Brain microvascular endothelial cell (primary cell): ENCODE data around the gene NRXN2.

ENCODE experiments used
- DNase-seq: peaks from one replicate; pipeline ENCODE4 v3.0.0-alpha.2; 2020
- H3K27ac ChIP-seq: fragments of 250-450 bp; sonication (Bioruptor Pico); 2 replicates; pipeline ENCODE4 v1.5.1; 2020; ENCODE audit warnings: mild to moderate bottlenecking, moderate library complexity
- H3K27me3 ChIP-seq: fragments of 250-450 bp; sonication (Bioruptor Pico); replicated peaks from 2 replicates; pipeline ENCODE4 v1.5.1; 2020; ENCODE audit warnings: mild to moderate bottlenecking
- H3K36me3 ChIP-seq: fragments of 250-450 bp; sonication (Bioruptor Pico); replicated peaks from 2 replicates; pipeline ENCODE4 v1.5.1; 2020; ENCODE audit warnings: mild to moderate bottlenecking
- H3K4me3 ChIP-seq: 2 replicates; pipeline ENCODE4 v1.5.1; 2011; ENCODE audit warnings: low read depth, mild to moderate bottlenecking, control low read depth, low read length, moderate library complexity
- CTCF ChIP-seq: IDR thresholded peaks from 2 replicates; pipeline ENCODE4 v1.5.1; 2011; ENCODE audit warnings: low read depth, mild to moderate bottlenecking, moderate library complexity, low read length, control low read depth, inconsistent platforms; ENCODE audit errors: missing control alignments
- in situ Hi-C: cut with HindIII; loops from 2 replicates; pipeline ENCODE4 v1.10.0; 2017; ENCODE audit warnings: low sequenced_read_pairs, low pct_ligation_motif_present

NRXN2 gene

GRCh38 chr11:64644647-64645275 is 78.2 kb downstream of the NRXN2 start:
- in situ Hi-C loops: no loop called here
- peaks cover 57% of the 10 kb centered on the region for H3K27me3 ChIP-seq

GRCh38 chr11:64643920-64644646 is 78.9 kb downstream of the NRXN2 start:
- no peak for DNase-seq
- H3K27me3 ChIP-seq: peaks cover 61% of the 10 kb centered on the region
- no peaks in the 10 kb centered on the region for H3K36me3 ChIP-seq
- H3K4me3 ChIP-seq: no peak overlapping the region
- no peak for TF ChIP-seq CTCF
- in situ Hi-C loops: no loop called here
- no peak overlapping the region for H3K27ac ChIP-seq

More at GRCh38 chr11:64644647-64645275, 78.2 kb downstream of the NRXN2 start:
- no peak for DNase-seq
- no peak overlapping the region for H3K27ac ChIP-seq
- no peak overlapping the region for H3K4me3 ChIP-seq
- peak; percentile 30 for TF ChIP-seq CTCF
- no peaks in the 10 kb centered on the region for H3K36me3 ChIP-seq

GRCh38 chr11:64643256-64643881 is 79.6 kb downstream of the NRXN2 start:
- Histone ChIP-seq H3K27me3 (peaks cover 65% of the 10 kb centered on the region), H3K27ac (no peak overlapping the region), H3K36me3 (no peaks in the 10 kb centered on the region), H3K4me3 (no peak overlapping the region)
- in situ Hi-C loops: no loop called here
- no peak for TF ChIP-seq CTCF
- no peak for DNase-seq

- H3K27me3 ChIP-seq: peaks cover 70% of the 10 kb centered on the region
- TF ChIP-seq CTCF: no peak
- in situ Hi-C loops: no loop called here
Observed at GRCh38 chr11:64642871-64643255, 80.1 kb downstream of the NRXN2 start.

GRCh38 chr11:64642418-64642735 is 80.6 kb downstream of the NRXN2 start:
- H3K27ac ChIP-seq: no peak overlapping the region
- H3K27me3 ChIP-seq: peaks cover 73% of the 10 kb centered on the region
- DNase-seq: no peak
- no peak overlapping the region for H3K4me3 ChIP-seq
- no peaks in the 10 kb centered on the region for H3K36me3 ChIP-seq
- in situ Hi-C loops: no loop called here
- no peak for TF ChIP-seq CTCF

More at GRCh38 chr11:64642871-64643255, 80.1 kb downstream of the NRXN2 start:
- Histone ChIP-seq H3K27ac (no peak overlapping the region), H3K4me3 (no peak overlapping the region), H3K36me3 (no peaks in the 10 kb centered on the region)
- no peak for DNase-seq
